GM19025 (cell line): ENCODE data around the gene SPACA7.
"Not testable (repeated sequence)": the region's sequence is repeated elsewhere in the genome, so short reads cannot be mapped to it uniquely, and the experiment has no call there.

Source experiments
- ATAC-seq: cut with Tn5 transposase; IDR thresholded peaks from one replicate; pipeline ENCODE4 v1.9.1; 2021; ENCODE audit warnings: mild to moderate bottlenecking, low read depth, moderate library complexity; ENCODE audit not compliant: unreplicated experiment

Gene SPACA7

GRCh38 chr13:112349681-112350080 is 26.5 kb upstream of the SPACA7 start:
- ATAC-seq: no peak

GRCh38 chr13:112350300-112350699 is 25.9 kb upstream of the SPACA7 start:
- ATAC-seq: no peak

GRCh38 chr13:112351825-112352224 is 24.3 kb upstream of the SPACA7 start:
- ATAC-seq: no peak

- ATAC-seq: no peak
Observed at GRCh38 chr13:112353856-112354255, 22.3 kb upstream of the SPACA7 start.

- ATAC-seq: no peak
Observed at GRCh38 chr13:112354330-112355273, 21.6 kb upstream of the SPACA7 start.

- no peak for ATAC-seq
Observed at GRCh38 chr13:112355274-112355838, 20.8 kb upstream of the SPACA7 start.

GRCh38 chr13:112356190-112356589 is 20.0 kb upstream of the SPACA7 start:
- no peak for ATAC-seq

- ATAC-seq: no peak
Observed at GRCh38 chr13:112358156-112358555, 18.0 kb upstream of the SPACA7 start.

- ATAC-seq: no peak
Observed at GRCh38 chr13:112362021-112362420, 14.1 kb upstream of the SPACA7 start.

- ATAC-seq: no peak
Observed at GRCh38 chr13:112363867-112364528, 12.2 kb upstream of the SPACA7 start.

- no peak for ATAC-seq
Observed at GRCh38 chr13:112366907-112367646, 9.1 kb upstream of the SPACA7 start.

GRCh38 chr13:112368883-112369282 is 7.3 kb upstream of the SPACA7 start:
- ATAC-seq: no peak

GRCh38 chr13:112370311-112370710 is 5.8 kb upstream of the SPACA7 start:
- no peak for ATAC-seq

GRCh38 chr13:112374271-112374670 is 1.9 kb upstream of the SPACA7 start:
- no peak for ATAC-seq

GRCh38 chr13:112391746-112392145 is 15.6 kb downstream of the SPACA7 start:
- ATAC-seq: no peak

- ATAC-seq: no peak
Observed at GRCh38 chr13:112392719-112393118, 16.6 kb downstream of the SPACA7 start.

GRCh38 chr13:112395022-112395421 is 18.9 kb downstream of the SPACA7 start:
- ATAC-seq: not testable (repeated sequence)

GRCh38 chr13:112395941-112396340 is 19.8 kb downstream of the SPACA7 start:
- ATAC-seq: not testable (repeated sequence)

GRCh38 chr13:112397108-112397507 is 21.0 kb downstream of the SPACA7 start:
- ATAC-seq: no peak

GRCh38 chr13:112398347-112398746 is 22.2 kb downstream of the SPACA7 start:
- ATAC-seq: not testable (repeated sequence)

- not testable (repeated sequence) for ATAC-seq
Observed at GRCh38 chr13:112409828-112410227, 33.7 kb downstream of the SPACA7 start.
